ENCODE data around the gene PIBF1.

DNA sequence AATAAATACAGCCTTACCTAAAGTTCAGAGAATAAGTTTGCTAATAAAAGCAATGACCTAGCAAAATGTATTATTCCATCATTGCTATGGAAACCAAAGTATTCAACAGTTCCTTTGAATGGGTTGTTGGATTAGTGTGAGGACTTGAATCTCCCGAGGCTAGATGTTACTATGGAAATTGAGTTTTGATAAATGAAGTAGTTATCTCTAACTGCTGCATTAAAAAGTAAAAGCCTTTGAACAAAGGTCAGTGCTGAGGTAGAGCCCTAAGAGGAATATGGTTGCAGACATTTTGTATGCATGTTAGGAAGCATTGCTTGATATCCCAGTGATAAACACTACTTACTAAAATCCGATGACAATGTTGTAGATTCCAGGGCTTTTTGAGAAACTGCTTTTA lies 283.1 kb downstream of the PIBF1 start:
- TF ChIP-seq, protein P1, sequence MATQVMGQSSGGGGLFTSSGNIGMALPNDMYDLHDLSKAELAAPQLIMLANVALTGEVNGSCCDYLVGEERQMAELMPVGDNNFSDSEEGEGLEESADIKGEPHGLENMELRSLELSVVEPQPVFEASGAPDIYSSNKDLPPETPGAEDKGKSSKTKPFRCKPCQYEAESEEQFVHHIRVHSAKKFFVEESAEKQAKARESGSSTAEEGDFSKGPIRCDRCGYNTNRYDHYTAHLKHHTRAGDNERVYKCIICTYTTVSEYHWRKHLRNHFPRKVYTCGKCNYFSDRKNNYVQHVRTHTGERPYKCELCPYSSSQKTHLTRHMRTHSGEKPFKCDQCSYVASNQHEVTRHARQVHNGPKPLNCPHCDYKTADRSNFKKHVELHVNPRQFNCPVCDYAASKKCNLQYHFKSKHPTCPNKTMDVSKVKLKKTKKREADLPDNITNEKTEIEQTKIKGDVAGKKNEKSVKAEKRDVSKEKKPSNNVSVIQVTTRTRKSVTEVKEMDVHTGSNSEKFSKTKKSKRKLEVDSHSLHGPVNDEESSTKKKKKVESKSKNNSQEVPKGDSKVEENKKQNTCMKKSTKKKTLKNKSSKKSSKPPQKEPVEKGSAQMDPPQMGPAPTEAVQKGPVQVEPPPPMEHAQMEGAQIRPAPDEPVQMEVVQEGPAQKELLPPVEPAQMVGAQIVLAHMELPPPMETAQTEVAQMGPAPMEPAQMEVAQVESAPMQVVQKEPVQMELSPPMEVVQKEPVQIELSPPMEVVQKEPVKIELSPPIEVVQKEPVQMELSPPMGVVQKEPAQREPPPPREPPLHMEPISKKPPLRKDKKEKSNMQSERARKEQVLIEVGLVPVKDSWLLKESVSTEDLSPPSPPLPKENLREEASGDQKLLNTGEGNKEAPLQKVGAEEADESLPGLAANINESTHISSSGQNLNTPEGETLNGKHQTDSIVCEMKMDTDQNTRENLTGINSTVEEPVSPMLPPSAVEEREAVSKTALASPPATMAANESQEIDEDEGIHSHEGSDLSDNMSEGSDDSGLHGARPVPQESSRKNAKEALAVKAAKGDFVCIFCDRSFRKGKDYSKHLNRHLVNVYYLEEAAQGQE (IDR thresholded peaks at IDR 0.05; ENCODE audit: insufficient read depth in 1 of 2, low read depth in 2 of 2, low read length in 2 of 2) = no peak
- TF ChIP-seq SIN3A (IDR thresholded peaks at IDR 0.05; ENCODE audit: borderline replicate concordance, insufficient read depth, low read length) = no peak
- TF ChIP-seq POLR2AphosphoS5 (IDR thresholded peaks at IDR 0.05; ENCODE audit: low read depth, low read length) = no peak
- no peak for TF ChIP-seq TAF1 (IDR thresholded peaks at IDR 0.05; ENCODE audit: borderline replicate concordance, insufficient read depth, low read length)

Data from PFSK-1 (cell line).